Transverse colon (tissue), 4 donors: Measurements from ENCODE around the gene ZNF740. TPM values are rescaled to one million over a fixed set of nuclear protein-coding genes. Genes with fewer than 3 reads are reported as not detected.

Experiments
- DNase-seq: peaks from one replicate; pipeline ENCODE4 v3.0.0-alpha.2; 2019
- H3K27ac ChIP-seq, 4 donors: fragments of 200-600 bp; sonication (generic); 2 replicates each; pipeline ENCODE4 v1.5.1; 2016 to 2018; ENCODE audit warnings: inconsistent platforms in 4 of 4
- H3K27me3 ChIP-seq: fragments of 200-600 bp; sonication (generic); 2 replicates; pipeline ENCODE4 v1.5.1; 2017; ENCODE audit warnings: inconsistent platforms
- H3K36me3 ChIP-seq, 4 donors: fragments of 200-600 bp; sonication (generic); 2 replicates each; pipeline ENCODE4 v1.5.1; 2017 to 2019; ENCODE audit warnings: inconsistent platforms in 4 of 4
- H3K4me1 ChIP-seq, 4 donors: fragments of 200-600 bp; sonication (generic); 2 replicates each; pipeline ENCODE4 v1.5.1; 2017 to 2020; ENCODE audit warnings: inconsistent platforms in 4 of 4
- H3K4me3 ChIP-seq, 4 donors: fragments of 200-600 bp; sonication (generic); 1 replicate in 1 of 4; 2 replicates in 3 of 4; pipeline versions ENCODE4 v1.5.1 to v1.6.1; 2017 to 2019; ENCODE audit warnings: inconsistent platforms in 4 of 4
- H3K9me3 ChIP-seq, 2 donors: fragments of 200-600 bp; sonication (generic); 2 replicates each; pipeline ENCODE4 v1.5.1; 2017 to 2019; ENCODE audit warnings: inconsistent platforms in 2 of 2
- EP300 ChIP-seq: sonication (generic); formaldehyde crosslinking; IDR thresholded peaks from one replicate; pipeline ENCODE4 v1.6.1; 2017; ENCODE audit warnings: antibody characterized with exemption, low read depth
- POLR2A ChIP-seq: fragments of 450-650 bp; IDR thresholded peaks from one replicate; pipeline ENCODE4 v1.6.1; 2016; ENCODE audit warnings: antibody characterized with exemption, mild to moderate bottlenecking, moderate library complexity
- POLR2AphosphoS5 ChIP-seq, 3 donors: sonication (generic); formaldehyde crosslinking; IDR thresholded peaks; one replicate each; pipeline ENCODE4 v1.6.1; 2016; ENCODE audit warnings: antibody characterized with exemption in 3 of 3
- WGBS, 2 donors: methylation state at CpG; one replicate each; pipeline ENCODE4 v1.1.5; 2018; ENCODE audit warnings: low coverage in 1 of 2; 5-methylcytosine and 5-hydroxymethylcytosine counted together
- in situ Hi-C, 4 donors: fragments of 200-750 bp; cut with MboI; loops; one replicate each; pipeline versions ENCODE4 v1.15.0 to v1.15.1; 2017; ENCODE audit warnings: low sequenced_read_pairs in 3 of 4, low pct_ligation_motif_present in 1 of 4, low pct_unique_long_range_greater_than_20kb in 1 of 4
- intact Hi-C: fragments of 100-400 bp; cut with DNase I; formaldehyde crosslinking; loops from one replicate; pipeline ENCODE4 v1.15.1; 2023; ENCODE audit warnings: low total_unique reads
- total RNA-seq, 4 donors: library from RNA; depleted of rRNA; stranded (reverse); fragments of >200 nt; gene quantifications; one replicate each; pipeline ENCODE4 v1.1.0, GENCODE V29; 2016
- TF ChIP-seq, protein P1 (sequence below), 5 experiments: fragments of 200-600 bp in 3 of 5; fragments of 450-650 bp in 2 of 5; sonication (generic) in 3 of 5; IDR thresholded peaks; 1 replicate in 2 of 5; 2 replicates in 3 of 5; pipeline ENCODE4 v1.5.1; 2016 to 2017; ENCODE audit warnings: antibody characterized with exemption in 5 of 5, inconsistent platforms in 3 of 5, mild to moderate bottlenecking in 2 of 5, moderate library complexity in 1 of 5

The ZNF740 gene
- total RNA-seq, 4 donors from 2014 or later = 9.7 to 21.9 (median 16.3) TPM

DNA sequence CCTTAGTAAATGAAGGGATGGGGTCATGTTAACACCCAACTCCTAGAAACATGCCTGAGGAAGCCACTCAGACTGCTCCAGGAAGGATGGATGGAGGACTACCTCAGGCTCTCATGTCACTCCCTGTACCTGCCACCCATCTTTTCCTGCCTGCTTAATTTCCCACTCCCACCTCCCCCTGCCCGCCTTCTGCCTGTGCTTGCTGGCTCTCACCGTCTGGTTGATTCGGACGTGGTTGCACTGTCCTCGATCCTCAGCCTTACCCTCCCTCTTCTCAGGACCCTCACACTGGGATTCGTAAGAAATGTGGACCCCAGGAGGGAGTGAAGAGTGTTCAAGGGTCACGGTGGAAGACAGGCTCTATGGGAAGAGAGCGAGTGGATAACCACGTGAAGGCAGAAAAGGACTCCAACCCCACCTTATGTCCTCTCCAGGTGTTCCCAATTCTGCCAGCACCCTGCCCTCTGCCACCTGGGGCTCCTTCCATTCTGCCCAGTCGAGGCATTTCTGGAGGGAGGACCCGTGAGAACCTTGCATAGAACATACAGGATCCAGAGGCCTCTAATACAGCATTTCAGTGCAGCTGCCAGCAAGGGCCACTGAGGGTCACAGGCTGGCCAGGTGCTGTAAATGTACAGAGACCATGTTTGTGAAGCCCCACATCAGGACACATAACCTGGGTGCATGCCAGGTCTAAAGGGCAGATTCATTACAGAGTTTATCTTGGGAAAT is 13.6 kb downstream of the ZNF740 start:
- Histone ChIP-seq H3K36me3 (no peaks in the 10 kb centered on the region), H3K4me3 (no peak overlapping the region), H3K27me3 (no peaks in the 10 kb centered on the region), H3K9me3 (no peaks in the 10 kb centered on the region), H3K27ac (no peak overlapping the region), H3K4me1 (peaks cover 0 to 15% (median 7%) of the 10 kb centered on the region in 4 donors)
- in situ Hi-C loops (loop anchor here in 1 of 4 donors (25.0 kb wide), 1 partner anchor 132 kb away; the partner anchor contains the start of gene TNS2), intact Hi-C loops (loop anchor here (10.0 kb wide), 1 partner anchor 129 kb away; no protein-coding TSS in a partner anchor)
- TF ChIP-seq, protein P1, sequence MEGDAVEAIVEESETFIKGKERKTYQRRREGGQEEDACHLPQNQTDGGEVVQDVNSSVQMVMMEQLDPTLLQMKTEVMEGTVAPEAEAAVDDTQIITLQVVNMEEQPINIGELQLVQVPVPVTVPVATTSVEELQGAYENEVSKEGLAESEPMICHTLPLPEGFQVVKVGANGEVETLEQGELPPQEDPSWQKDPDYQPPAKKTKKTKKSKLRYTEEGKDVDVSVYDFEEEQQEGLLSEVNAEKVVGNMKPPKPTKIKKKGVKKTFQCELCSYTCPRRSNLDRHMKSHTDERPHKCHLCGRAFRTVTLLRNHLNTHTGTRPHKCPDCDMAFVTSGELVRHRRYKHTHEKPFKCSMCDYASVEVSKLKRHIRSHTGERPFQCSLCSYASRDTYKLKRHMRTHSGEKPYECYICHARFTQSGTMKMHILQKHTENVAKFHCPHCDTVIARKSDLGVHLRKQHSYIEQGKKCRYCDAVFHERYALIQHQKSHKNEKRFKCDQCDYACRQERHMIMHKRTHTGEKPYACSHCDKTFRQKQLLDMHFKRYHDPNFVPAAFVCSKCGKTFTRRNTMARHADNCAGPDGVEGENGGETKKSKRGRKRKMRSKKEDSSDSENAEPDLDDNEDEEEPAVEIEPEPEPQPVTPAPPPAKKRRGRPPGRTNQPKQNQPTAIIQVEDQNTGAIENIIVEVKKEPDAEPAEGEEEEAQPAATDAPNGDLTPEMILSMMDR (IDR thresholded peaks at IDR 0.05) = no peak
- TF ChIP-seq POLR2AphosphoS5 (IDR thresholded peaks at IDR 0.05) (no peak), EP300 (no peak), POLR2A (no peak)
- 69 to 83% methylated on average over 4 to 11 of the region's 11 CpGs for WGBS, 2 donors
- DNase-seq = no peak

DNA sequence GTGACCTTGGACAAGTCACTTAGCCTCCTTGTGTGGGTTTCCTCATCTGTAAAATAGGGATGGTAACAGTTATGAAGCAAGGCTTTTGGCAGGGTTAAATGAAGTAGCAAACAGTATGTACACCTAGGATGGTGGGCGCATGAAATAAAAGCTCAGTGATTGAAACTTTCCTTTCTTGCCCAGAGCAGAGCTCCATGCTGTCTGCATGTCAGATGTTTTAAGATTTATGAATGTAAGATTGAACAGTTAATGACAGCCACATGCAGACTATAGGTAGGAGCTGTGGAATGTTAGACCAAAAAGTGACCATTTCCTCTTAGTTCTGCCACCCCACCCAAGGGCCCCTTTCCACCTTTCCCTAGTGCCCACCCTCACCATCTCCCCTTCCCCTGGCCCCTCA is 14.5 kb downstream of the ZNF740 start:
- no peak overlapping the region for H3K27ac ChIP-seq
- in situ Hi-C loops (loop anchor here in 1 of 4 donors (25.0 kb wide), 1 partner anchor 133 kb away; the partner anchor contains the start of gene TNS2), intact Hi-C loops (loop anchor here (10.0 kb wide), 1 partner anchor 130 kb away; no protein-coding TSS in a partner anchor)
- 80 to 91% methylated on average over 1 of the region's 1 CpG for WGBS, 2 donors
- H3K9me3 ChIP-seq = no peaks in the 10 kb centered on the region
- no peak for DNase-seq
- no peaks in the 10 kb centered on the region for H3K36me3 ChIP-seq
- no peaks in the 10 kb centered on the region for H3K27me3 ChIP-seq
- no peak overlapping the region for H3K4me3 ChIP-seq
- no peak for TF ChIP-seq POLR2AphosphoS5 (IDR thresholded peaks at IDR 0.05)
- no peak for TF ChIP-seq POLR2A
- no peak for TF ChIP-seq EP300
- TF ChIP-seq, protein P1 (IDR thresholded peaks at IDR 0.05) = no peak
- peaks cover 0 to 13% (median 7%) of the 10 kb centered on the region in 4 donors for H3K4me1 ChIP-seq

DNA sequence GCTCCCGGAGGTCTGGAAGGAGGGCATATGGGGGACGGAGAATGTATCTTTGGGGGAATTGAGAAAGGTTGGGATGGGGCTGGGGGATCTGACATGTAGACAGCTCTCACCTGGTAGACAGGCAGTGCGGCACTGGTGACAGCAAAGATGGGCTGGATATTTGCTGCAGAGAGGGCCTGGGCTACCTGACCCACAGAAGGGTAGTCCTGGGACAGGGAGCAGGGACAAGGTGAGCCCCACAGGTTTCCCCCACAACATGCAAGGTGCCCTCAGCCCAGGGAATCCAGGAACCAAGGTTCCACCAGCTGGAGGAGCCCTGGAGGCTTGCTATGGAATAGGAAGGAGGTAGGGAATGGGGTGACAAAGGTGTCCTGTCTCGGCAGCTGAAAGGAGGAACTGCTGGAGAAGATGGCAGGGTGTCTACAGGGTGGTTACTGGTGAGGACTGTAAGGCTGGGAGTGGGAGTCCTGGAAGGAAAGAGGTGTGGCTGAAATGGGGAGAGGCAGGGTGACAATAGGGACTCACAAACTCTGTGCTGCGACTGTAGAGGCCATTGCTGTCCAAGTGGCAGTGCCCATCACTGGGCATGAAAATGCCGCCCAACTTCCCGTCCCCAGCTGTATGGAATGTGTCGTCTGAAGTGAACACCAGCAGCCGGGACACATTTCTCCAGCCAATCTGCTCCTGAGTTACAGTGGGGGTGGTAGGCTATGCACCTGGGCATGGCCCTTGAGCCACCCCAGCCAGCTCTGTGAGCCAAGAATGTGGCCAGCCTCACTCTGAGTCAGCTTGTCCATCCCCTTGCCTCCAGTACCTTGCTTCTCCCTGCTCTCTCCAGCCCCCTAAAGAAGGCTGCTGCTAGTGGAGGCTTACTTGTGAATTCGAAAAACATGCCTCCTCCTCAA is 15.2 kb downstream of the ZNF740 start:
- Histone ChIP-seq H3K4me1 (peaks cover 0 to 15% (median 9%) of the 10 kb centered on the region in 4 donors), H3K36me3 (no peaks in the 10 kb centered on the region), H3K4me3 (no peak overlapping the region), H3K9me3 (no peaks in the 10 kb centered on the region), H3K27me3 (no peaks in the 10 kb centered on the region), H3K27ac (no peak overlapping the region)
- no peak for TF ChIP-seq EP300
- TF ChIP-seq POLR2A = no peak
- TF ChIP-seq, protein P1 (IDR thresholded peaks at IDR 0.05) = no peak
- in situ Hi-C loops = loop anchor here in 1 of 4 donors (25.0 kb wide), 1 partner anchor 133 kb away; the partner anchor contains the start of gene TNS2
- intact Hi-C loops = loop anchor here (10.0 kb wide), 1 partner anchor 131 kb away; no protein-coding TSS in a partner anchor
- no peak for DNase-seq
- 84 to 100% methylated on average over 3 to 10 of the region's 10 CpGs for WGBS, 2 donors
